ENCODE results near the gene DNAH1. TPM values are rescaled to one million over a fixed set of nuclear protein-coding genes. Genes with fewer than 3 reads are reported as not detected.

DNAH1 gene
- total and polyA plus RNA-seq, 4 donors, result 0.88 to 24.1 (median 10.8) TPM

- WGBS, 2 donors, result 87 to 88% methylated on average over 18 of the region's 18 CpGs
- peaks cover 0 to 4% of the 10 kb centered on the region in 2 donors for H3K36me3 ChIP-seq (ENCODE audit: control insufficient read depth in 1 of 2, insufficient read depth in 2 of 2, low read length in 1 of 2)
- intact Hi-C loops (cut with DNase I), result no loop called here
- ATAC-seq (ENCODE audit: low FRiP score) (no peak), DNase-seq (peak; percentile 16 to 65)
- H3K27me3 ChIP-seq (ENCODE audit: control insufficient read depth in 1 of 2, insufficient read depth in 2 of 2, low read length in 1 of 2), result no peaks in the 10 kb centered on the region
- no peak overlapping the region for H3K4me3 ChIP-seq (ENCODE audit: low read length in 2 of 2)
- no peaks in the 10 kb centered on the region for H3K9me3 ChIP-seq (ENCODE audit: control insufficient read depth, low read length)
- H3K27ac ChIP-seq (ENCODE audit: low read depth in 1 of 2, low read length in 2 of 2), result no peak overlapping the region
- no peaks in the 10 kb centered on the region for H3K4me1 ChIP-seq (ENCODE audit: control insufficient read depth in 1 of 2, insufficient read depth in 2 of 2, low read length in 2 of 2)
Measured at GRCh38 chr3:52393131-52393807, 77.2 kb downstream of the DNAH1 start.

DNA sequence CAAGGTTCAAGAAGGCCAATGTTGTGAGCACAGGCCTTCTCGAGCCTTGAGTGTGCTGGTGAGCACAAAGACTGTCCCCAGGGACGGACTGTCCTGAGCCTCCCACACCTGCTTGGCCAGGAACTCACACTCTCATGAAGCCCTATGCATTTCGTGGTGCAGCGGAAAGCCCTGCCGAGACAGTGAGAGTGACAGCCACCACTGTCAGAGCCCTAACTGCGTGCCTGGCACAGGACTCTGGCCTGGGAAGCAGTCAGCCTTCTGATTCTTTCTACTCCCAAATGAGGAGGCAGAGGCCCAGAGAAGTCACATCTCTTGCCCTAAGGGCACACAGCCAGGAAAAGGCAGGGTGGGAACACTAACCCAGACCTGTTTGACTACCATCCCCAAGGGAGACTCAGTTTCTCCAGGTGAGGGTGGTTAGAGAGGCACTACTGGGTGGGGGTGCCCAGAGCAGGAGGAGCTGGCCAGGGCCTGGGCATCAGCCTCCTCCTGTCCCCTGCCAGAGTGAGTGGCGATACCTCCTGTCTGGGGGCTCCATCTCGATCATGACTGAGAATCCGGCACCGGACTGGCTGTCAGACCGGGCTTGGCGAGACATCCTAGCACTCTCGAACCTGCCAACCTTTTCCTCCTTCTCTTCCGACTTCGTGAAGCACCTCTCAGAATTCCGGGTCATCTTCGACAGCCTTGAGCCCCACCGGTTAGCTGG, 78.0 kb downstream of the DNAH1 start:
- Histone ChIP-seq H3K36me3 (ENCODE audit: control insufficient read depth in 1 of 2, insufficient read depth in 2 of 2, low read length in 1 of 2) (peaks cover 0 to 4% of the 10 kb centered on the region in 2 donors), H3K27me3 (ENCODE audit: control insufficient read depth in 1 of 2, insufficient read depth in 2 of 2, low read length in 1 of 2) (no peaks in the 10 kb centered on the region), H3K4me1 (ENCODE audit: control insufficient read depth in 1 of 2, insufficient read depth in 2 of 2, low read length in 2 of 2) (no peaks in the 10 kb centered on the region), H3K27ac (ENCODE audit: low read depth in 1 of 2, low read length in 2 of 2) (no peak overlapping the region), H3K9me3 (ENCODE audit: control insufficient read depth, low read length) (no peaks in the 10 kb centered on the region), H3K4me3 (ENCODE audit: low read length in 2 of 2) (no peak overlapping the region)
- 93% methylated on average over 18 of the region's 18 CpGs for WGBS, 2 donors
- intact Hi-C loops (cut with DNase I), result no loop called here
- ATAC-seq (ENCODE audit: low FRiP score) (no peak), DNase-seq (peak; percentile 33 to 44)

DNA sequence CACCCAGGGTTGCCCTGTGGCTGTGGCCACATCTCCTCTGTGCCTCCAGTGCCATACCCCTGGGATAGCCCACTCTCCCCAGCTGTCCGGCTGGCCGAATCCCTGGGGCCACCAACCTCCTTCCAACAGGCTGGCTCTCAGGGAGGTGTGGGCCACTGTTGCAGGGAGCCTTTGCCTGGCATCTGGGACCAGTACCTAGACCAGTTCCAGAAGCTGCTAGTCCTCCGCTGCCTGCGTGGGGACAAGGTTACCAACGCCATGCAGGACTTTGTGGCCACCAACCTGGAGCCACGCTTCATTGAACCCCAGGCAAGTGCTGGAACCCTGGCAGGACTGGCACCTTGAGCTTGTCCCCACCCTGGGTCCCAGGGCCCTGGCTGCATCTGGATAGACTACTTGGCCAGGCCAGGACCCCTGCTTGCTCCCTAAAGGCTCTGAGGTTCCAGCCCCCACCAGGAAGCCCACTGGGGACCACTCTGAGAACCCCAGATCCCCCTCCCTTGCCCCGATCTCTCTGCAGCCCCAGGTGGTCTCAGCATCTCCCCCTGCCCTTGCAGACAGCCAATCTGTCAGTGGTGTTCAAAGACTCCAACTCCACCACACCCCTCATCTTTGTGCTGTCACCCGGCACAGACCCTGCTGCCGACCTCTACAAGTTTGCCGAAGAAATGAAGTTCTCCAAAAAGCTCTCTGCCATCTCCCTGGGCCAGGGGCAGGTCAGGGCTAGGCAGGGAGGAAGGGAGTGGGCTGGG, 78.8 kb downstream of the DNAH1 start:
- DNase-seq, result peak; percentile 37 to 59
- WGBS, 2 donors, result 83 to 91% methylated on average over 10 of the region's 10 CpGs
- intact Hi-C loops (cut with DNase I), result no loop called here

GRCh38 chr3:52395503-52395865, 79.4 kb downstream of the DNAH1 start:
- intact Hi-C loops (cut with DNase I), result no loop called here

More for the DNA sequence above, 78.8 kb downstream of the DNAH1 start:
- no peaks in the 10 kb centered on the region for H3K4me1 ChIP-seq (ENCODE audit: control insufficient read depth in 1 of 2, insufficient read depth in 2 of 2, low read length in 2 of 2)
- no peaks in the 10 kb centered on the region for H3K9me3 ChIP-seq (ENCODE audit: control insufficient read depth, low read length)
- no peaks in the 10 kb centered on the region for H3K27me3 ChIP-seq (ENCODE audit: control insufficient read depth in 1 of 2, insufficient read depth in 2 of 2, low read length in 1 of 2)
- H3K36me3 ChIP-seq (ENCODE audit: control insufficient read depth in 1 of 2, insufficient read depth in 2 of 2, low read length in 1 of 2), result peaks cover 0 to 4% of the 10 kb centered on the region in 2 donors
- no peak overlapping the region for H3K4me3 ChIP-seq (ENCODE audit: low read length in 2 of 2)
- H3K27ac ChIP-seq (ENCODE audit: low read depth in 1 of 2, low read length in 2 of 2), result no peak overlapping the region
- ATAC-seq (ENCODE audit: low FRiP score), result no peak

GRCh38 chr3:52396011-52396906, 80.1 kb downstream of the DNAH1 start:
- ATAC-seq (ENCODE audit: low FRiP score), result no peak
- Histone ChIP-seq H3K4me3 (ENCODE audit: low read length in 2 of 2) (no peak overlapping the region), H3K27ac (ENCODE audit: low read depth in 1 of 2, low read length in 2 of 2) (no peak overlapping the region), H3K9me3 (ENCODE audit: control insufficient read depth, low read length) (no peaks in the 10 kb centered on the region), H3K27me3 (ENCODE audit: control insufficient read depth in 1 of 2, insufficient read depth in 2 of 2, low read length in 1 of 2) (no peaks in the 10 kb centered on the region), H3K36me3 (ENCODE audit: control insufficient read depth in 1 of 2, insufficient read depth in 2 of 2, low read length in 1 of 2) (peaks cover 0 to under 1% of the 10 kb centered on the region in 2 donors), H3K4me1 (ENCODE audit: control insufficient read depth in 1 of 2, insufficient read depth in 2 of 2, low read length in 2 of 2) (no peaks in the 10 kb centered on the region)
- DNase-seq, result peak; percentile 33 to 61
- intact Hi-C loops (cut with DNase I), result no loop called here
- WGBS, 2 donors, result 90 to 91% methylated on average over 25 of the region's 25 CpGs

More at GRCh38 chr3:52395503-52395865, 79.4 kb downstream of the DNAH1 start:
- Histone ChIP-seq H3K36me3 (ENCODE audit: control insufficient read depth in 1 of 2, insufficient read depth in 2 of 2, low read length in 1 of 2) (peaks cover 0 to 4% of the 10 kb centered on the region in 2 donors), H3K4me3 (ENCODE audit: low read length in 2 of 2) (no peak overlapping the region), H3K27me3 (ENCODE audit: control insufficient read depth in 1 of 2, insufficient read depth in 2 of 2, low read length in 1 of 2) (no peaks in the 10 kb centered on the region), H3K27ac (ENCODE audit: low read depth in 1 of 2, low read length in 2 of 2) (no peak overlapping the region), H3K9me3 (ENCODE audit: control insufficient read depth, low read length) (no peaks in the 10 kb centered on the region), H3K4me1 (ENCODE audit: control insufficient read depth in 1 of 2, insufficient read depth in 2 of 2, low read length in 2 of 2) (no peaks in the 10 kb centered on the region)
- no peak for ATAC-seq (ENCODE audit: low FRiP score)
- WGBS, 2 donors, result 83 to 86% methylated on average over 8 of the region's 8 CpGs
- peak in 1 of 2 donors; percentile 31 for DNase-seq

DNA sequence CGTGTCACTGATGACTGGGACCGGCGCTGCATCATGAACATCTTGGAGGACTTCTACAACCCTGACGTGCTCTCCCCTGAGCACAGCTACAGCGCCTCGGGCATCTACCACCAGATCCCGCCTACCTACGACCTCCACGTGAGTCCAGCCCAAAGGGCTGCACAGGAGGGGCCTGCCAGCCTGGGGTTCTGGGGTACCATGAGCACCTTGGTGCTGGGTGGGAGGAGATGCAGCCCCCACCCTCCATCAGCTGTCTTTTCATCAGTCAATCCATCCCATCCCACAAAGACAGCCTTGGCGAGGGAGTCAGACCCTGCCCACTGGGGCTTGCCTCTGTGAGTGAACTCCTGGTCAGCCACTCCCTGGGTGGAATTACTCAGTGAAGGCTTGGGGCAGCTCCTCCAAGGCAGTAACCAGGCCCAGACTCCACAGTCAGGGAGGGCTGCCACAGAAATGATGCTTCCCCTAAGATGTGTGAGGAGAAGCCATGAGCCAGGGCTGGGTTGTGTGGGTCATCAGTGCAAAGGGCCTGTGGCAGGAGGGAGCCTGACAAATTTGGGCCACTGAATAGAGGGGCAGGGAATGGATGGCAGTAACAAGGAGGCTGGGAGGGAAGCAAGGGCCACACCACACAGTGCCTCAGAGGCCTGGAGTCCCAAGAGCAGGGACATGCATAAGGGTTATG, 80.9 kb downstream of the DNAH1 start:
- no peak overlapping the region for H3K4me3 ChIP-seq (ENCODE audit: low read length in 2 of 2)
- no peak overlapping the region for H3K27ac ChIP-seq (ENCODE audit: low read depth in 1 of 2, low read length in 2 of 2)
- H3K4me1 ChIP-seq (ENCODE audit: control insufficient read depth in 1 of 2, insufficient read depth in 2 of 2, low read length in 2 of 2), result no peaks in the 10 kb centered on the region
- WGBS, 2 donors, result 86 to 89% methylated on average over 9 to 10 of the region's 10 CpGs
- DNase-seq, result peak; percentile 24 to 51
- intact Hi-C loops (cut with DNase I), result no loop called here
- no peaks in the 10 kb centered on the region for H3K9me3 ChIP-seq (ENCODE audit: control insufficient read depth, low read length)
- no peaks in the 10 kb centered on the region for H3K27me3 ChIP-seq (ENCODE audit: control insufficient read depth in 1 of 2, insufficient read depth in 2 of 2, low read length in 1 of 2)
- ATAC-seq (ENCODE audit: low FRiP score), result no peak
- no peaks in the 10 kb centered on the region for H3K36me3 ChIP-seq (ENCODE audit: control insufficient read depth in 1 of 2, insufficient read depth in 2 of 2, low read length in 1 of 2)

DNA sequence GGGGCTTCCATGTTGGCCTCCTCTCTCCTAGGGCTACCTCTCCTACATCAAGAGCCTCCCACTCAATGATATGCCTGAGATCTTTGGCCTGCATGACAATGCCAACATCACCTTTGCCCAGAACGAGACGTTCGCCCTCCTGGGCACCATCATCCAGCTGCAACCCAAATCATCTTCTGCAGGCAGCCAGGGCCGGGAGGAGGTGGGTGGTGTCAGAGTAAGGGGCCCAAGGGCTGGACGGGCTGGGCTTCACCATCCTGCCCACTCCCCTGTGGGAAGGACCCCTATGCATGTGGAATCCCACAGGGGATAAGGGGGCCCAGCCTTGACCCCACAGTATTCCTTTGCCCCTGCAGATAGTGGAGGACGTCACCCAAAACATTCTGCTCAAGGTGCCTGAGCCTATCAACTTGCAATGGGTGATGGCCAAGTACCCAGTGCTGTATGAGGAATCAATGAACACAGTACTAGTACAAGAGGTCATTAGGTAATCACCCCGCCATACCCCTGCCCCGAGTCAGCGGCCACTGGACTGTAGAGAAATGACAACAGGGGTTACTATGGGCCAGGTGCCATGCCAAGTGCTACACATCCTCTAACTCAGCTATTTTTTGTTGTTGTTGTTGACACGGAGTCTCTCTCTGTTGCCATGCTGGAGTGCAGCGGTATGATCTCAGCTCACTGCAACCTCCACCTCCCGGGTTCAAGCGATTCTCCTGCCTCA, 81.7 kb downstream of the DNAH1 start:
- Histone ChIP-seq H3K27me3 (ENCODE audit: control insufficient read depth in 1 of 2, insufficient read depth in 2 of 2, low read length in 1 of 2) (no peaks in the 10 kb centered on the region), H3K9me3 (ENCODE audit: control insufficient read depth, low read length) (no peaks in the 10 kb centered on the region), H3K4me1 (ENCODE audit: control insufficient read depth in 1 of 2, insufficient read depth in 2 of 2, low read length in 2 of 2) (no peaks in the 10 kb centered on the region), H3K27ac (ENCODE audit: low read depth in 1 of 2, low read length in 2 of 2) (no peak overlapping the region), H3K36me3 (ENCODE audit: control insufficient read depth in 1 of 2, insufficient read depth in 2 of 2, low read length in 1 of 2) (no peaks in the 10 kb centered on the region), H3K4me3 (ENCODE audit: low read length in 2 of 2) (no peak overlapping the region)
- intact Hi-C loops (cut with DNase I), result no loop called here
- ATAC-seq (ENCODE audit: low FRiP score) (no peak), DNase-seq (peak; percentile 27 to 47)
- WGBS, 2 donors, result 87 to 88% methylated on average over 13 of the region's 13 CpGs

Data from aorta (tissue), 5 donors.